Caco-2 (cell line): ENCODE data around the gene ZNFX1. TPM values are rescaled to one million over a fixed set of nuclear protein-coding genes. Genes with fewer than 3 reads are reported as not detected.
A peak's percentile ranks its signal among the peaks of the same experiment; 100 is the strongest.

ENCODE experiments used
- BruUV-seq: library from RNA; stranded (reverse); fragments of 400-500 nt; replicated peaks from 2 replicates; lab custom pipeline; 2021; lab: Mats Ljungman, UMichigan
- CTCF ChIA-PET: fragments of 300-600 bp; sonication (Branson Sonifier 250); formaldehyde crosslinking; loops from one replicate; lab custom pipeline; 2022; ENCODE audit warnings: antibody characterized with exemption; lab: Charles Lee
- POLR2A ChIA-PET: fragments of 300-600 bp; sonication (Branson Sonifier 250); formaldehyde crosslinking; loops from one replicate; lab custom pipeline; 2022; ENCODE audit warnings: antibody characterized with exemption; lab: Charles Lee
- DNase-seq, 2 experiments: peaks; one replicate each; pipeline versions ENCODE4 v3.0.0 to v3.0.0-alpha.2; 2020 to 2022
- H3K27me3 ChIP-seq: replicated peaks from 2 replicates; pipeline ENCODE4 v1.6.0; 2011; ENCODE audit warnings: low read length; ENCODE audit not compliant: control insufficient read depth, insufficient read depth
- H3K36me3 ChIP-seq: 2 replicates; pipeline ENCODE4 v1.5.1; 2011; ENCODE audit warnings: low read length; ENCODE audit not compliant: control insufficient read depth, insufficient read depth
- H3K4me1 ChIP-seq: fragments of 250-450 bp; sonication (Bioruptor Pico); 2 replicates; pipeline ENCODE4 v1.5.1; 2020; ENCODE audit warnings: mild to moderate bottlenecking
- H3K4me3 ChIP-seq: 2 replicates; pipeline ENCODE4 v1.5.1; 2011; ENCODE audit warnings: low read depth, mild to moderate bottlenecking, control low read depth, low read length
- H3K9me3 ChIP-seq: fragments of 250-450 bp; sonication (Bioruptor Pico); 2 replicates; pipeline ENCODE4 v1.5.1; 2020; ENCODE audit warnings: mild to moderate bottlenecking, moderate library complexity
- H3K27ac Mint-ChIP-seq: one replicate; pipeline ENCODE4 v1.8.0; 2022; ENCODE audit warnings: mixed read lengths; ENCODE audit not compliant: unreplicated experiment
- H3K27me3 Mint-ChIP-seq: one replicate; pipeline ENCODE4 v1.8.0; 2022; ENCODE audit warnings: mixed read lengths; ENCODE audit not compliant: insufficient read depth, unreplicated experiment
- H3K36me3 Mint-ChIP-seq: one replicate; pipeline ENCODE4 v1.8.0; 2022; ENCODE audit warnings: mild to moderate bottlenecking, mixed read lengths; ENCODE audit not compliant: insufficient read depth, unreplicated experiment
- H3K4me1 Mint-ChIP-seq: one replicate; pipeline ENCODE4 v1.8.0; 2022; ENCODE audit warnings: low read depth, mixed read lengths; ENCODE audit not compliant: unreplicated experiment
- H3K4me3 Mint-ChIP-seq: one replicate; pipeline ENCODE4 v1.8.0; 2022; ENCODE audit warnings: mild to moderate bottlenecking, moderate library complexity, mixed read lengths; ENCODE audit not compliant: unreplicated experiment
- H3K9me3 Mint-ChIP-seq: one replicate; pipeline ENCODE4 v1.8.0; 2022; ENCODE audit warnings: mixed read lengths; ENCODE audit not compliant: unreplicated experiment
- CTCF ChIP-seq, 2 experiments: fragments of 200-600 bp in 1 of 2; IDR thresholded peaks; 1 replicate in 1 of 2; 2 replicates in 1 of 2; pipeline versions ENCODE4 v1.5.1 to v1.8.0; 2011 to 2022; ENCODE audit warnings: antibody characterized with exemption in 1 of 2, control low read depth in 1 of 2, inconsistent platforms in 1 of 2, low read depth in 1 of 2, low read length in 1 of 2, mild to moderate bottlenecking in 1 of 2, moderate library complexity in 1 of 2; ENCODE audit not compliant: insufficient read depth in 1 of 2, severe bottlenecking in 1 of 2, unreplicated experiment in 1 of 2
- intact Hi-C: fragments of 100-400 bp; cut with micrococcal nuclease; formaldehyde crosslinking; loops from one replicate; pipeline ENCODE4 v1.10.0; 2022; ENCODE audit not compliant: unreplicated experiment
- total RNA-seq: library from RNA; stranded (reverse); gene quantifications from 2 replicates; pipeline ENCODE4 v1.2.3, GENCODE V29; 2022

Gene ZNFX1
- total RNA-seq, 1 experiment from 2014 or later = 34.0 TPM

GRCh38 chr20:49275216-49275615, 2.6 kb downstream of the ZNFX1 start:
- ChIA-PET POLR2A (no interaction called here), CTCF (interaction anchor here (1.0 kb wide), 1 partner anchor 45 kb away, joined by 4 read pairs; no protein-coding TSS in a partner anchor)
- H3K36me3 Mint-ChIP-seq = peaks cover 94% of the 10 kb centered on the region

GRCh38 chr20:49273696-49274277, 4.1 kb downstream of the ZNFX1 start:
- Histone ChIP-seq H3K27me3 (no peaks in the 10 kb centered on the region), H3K36me3 (peaks cover 7% of the 10 kb centered on the region), H3K4me3 (no peak overlapping the region), H3K4me1 (peaks cover 6% of the 10 kb centered on the region; the same call in 1 of the 2 replicates), H3K9me3 (no peaks in the 10 kb centered on the region)
- intact Hi-C loops = no loop called here
- BruUV-seq = no TSS peak
- no peak for TF ChIP-seq CTCF (IDR thresholded peaks at IDR 0.05; ENCODE audit: insufficient read depth in 1 of 2, low read depth in 1 of 2, low read length in 1 of 2, severe bottlenecking in 1 of 2, unreplicated experiment in 1 of 2)
- Mint-ChIP-seq H3K4me1 (peaks cover 17% of the 10 kb centered on the region), H3K27me3 (peaks cover 4% of the 10 kb centered on the region), H3K9me3 (no peaks in the 10 kb centered on the region), H3K36me3 (peaks cover 94% of the 10 kb centered on the region), H3K27ac (no peak overlapping the region), H3K4me3 (no peak overlapping the region)
- CTCF ChIA-PET = no interaction called here
- POLR2A ChIA-PET = interaction anchor here (1.2 kb wide), 1 partner anchor 14 kb away, joined by 3 read pairs; no protein-coding TSS in a partner anchor
- DNase-seq = no peak

More at GRCh38 chr20:49275216-49275615, 2.6 kb downstream of the ZNFX1 start:
- Histone ChIP-seq H3K36me3 (peaks cover 21% of the 10 kb centered on the region), H3K4me3 (no peak overlapping the region), H3K27me3 (no peaks in the 10 kb centered on the region), H3K9me3 (peaks cover 8% of the 10 kb centered on the region), H3K4me1 (peaks cover 13% of the 10 kb centered on the region)
- H3K9me3 Mint-ChIP-seq = peaks cover 6% of the 10 kb centered on the region
- peaks cover 4% of the 10 kb centered on the region for H3K27me3 Mint-ChIP-seq
- H3K4me3 Mint-ChIP-seq = no peak overlapping the region
- peaks cover 26% of the 10 kb centered on the region for H3K4me1 Mint-ChIP-seq
- TF ChIP-seq CTCF (IDR thresholded peaks at IDR 0.05; ENCODE audit: insufficient read depth in 1 of 2, low read depth in 1 of 2, low read length in 1 of 2, severe bottlenecking in 1 of 2, unreplicated experiment in 1 of 2) = no peak
- peak in 1 of 2 experiments; percentile 35 for DNase-seq
- H3K27ac Mint-ChIP-seq = no peak overlapping the region
- intact Hi-C loops = no loop called here
- BruUV-seq = no TSS peak

GRCh38 chr20:49272654-49273053, 5.2 kb downstream of the ZNFX1 start:
- Histone ChIP-seq H3K9me3 (no peaks in the 10 kb centered on the region), H3K4me3 (no peak overlapping the region), H3K36me3 (peaks cover 7% of the 10 kb centered on the region), H3K4me1 (peaks cover 6% of the 10 kb centered on the region; the same call in 1 of the 2 replicates), H3K27me3 (no peaks in the 10 kb centered on the region)
- POLR2A ChIA-PET = no interaction called here
- CTCF ChIA-PET = no interaction called here
- Mint-ChIP-seq H3K36me3 (peaks cover 94% of the 10 kb centered on the region), H3K4me1 (peaks cover 11% of the 10 kb centered on the region), H3K27ac (no peak overlapping the region), H3K4me3 (no peak overlapping the region), H3K27me3 (no peaks in the 10 kb centered on the region), H3K9me3 (no peaks in the 10 kb centered on the region)
- intact Hi-C loops = no loop called here
- no TSS peak for BruUV-seq
- no peak for DNase-seq
- no peak for TF ChIP-seq CTCF (IDR thresholded peaks at IDR 0.05; ENCODE audit: insufficient read depth in 1 of 2, low read depth in 1 of 2, low read length in 1 of 2, severe bottlenecking in 1 of 2, unreplicated experiment in 1 of 2)
